HEK293T (cell line): ENCODE data around the gene RAB5B.
A peak's percentile ranks its signal among the peaks of the same experiment; 100 is the strongest.

Experiments
- CTCF ChIA-PET: fragments of 350-600 bp; formaldehyde crosslinking; extraction: SDS; loops from one replicate; lab custom pipeline; 2021; ENCODE audit warnings: antibody characterized with exemption, inconsistent platforms; lab: Yijun Ruan, JAX
- POLR2A ChIA-PET: fragments of 350-600 bp; formaldehyde crosslinking; extraction: SDS; loops from one replicate; lab custom pipeline; 2020; ENCODE audit warnings: antibody characterized with exemption, inconsistent platforms; lab: Yijun Ruan, JAX
- DNase-seq: peaks from one replicate; pipeline ENCODE4 v3.0.0; 2012; ENCODE audit warnings: mixed read lengths; ENCODE audit errors: extremely low spot score
- ARNT ChIP-seq: fragments of 450-650 bp; IDR thresholded peaks from 2 replicates; pipeline ENCODE4 v1.6.1; 2017; ENCODE audit warnings: mild to moderate bottlenecking
- BHLHE40 ChIP-seq: fragments of 450-650 bp; IDR thresholded peaks from 2 replicates; pipeline ENCODE4 v1.6.1; 2016; ENCODE audit warnings: mild to moderate bottlenecking, moderate library complexity, borderline replicate concordance
- CTBP1 ChIP-seq: fragments of 450-650 bp; IDR thresholded peaks from 2 replicates; pipeline ENCODE4 v1.6.1; 2016; ENCODE audit warnings: borderline replicate concordance
- ELF4 ChIP-seq: fragments of 450-650 bp; IDR thresholded peaks from 2 replicates; pipeline ENCODE4 v1.6.1; 2017; ENCODE audit warnings: antibody characterized with exemption
- FOXA1 ChIP-seq: fragments of 450-650 bp; IDR thresholded peaks from 2 replicates; pipeline ENCODE4 v1.6.1; 2016; ENCODE audit warnings: mild to moderate bottlenecking
- FOXK2 ChIP-seq: fragments of 450-650 bp; IDR thresholded peaks from 2 replicates; pipeline ENCODE4 v1.6.1; 2016; ENCODE audit warnings: mild to moderate bottlenecking
- FOXM1 ChIP-seq: fragments of 450-650 bp; IDR thresholded peaks from 2 replicates; pipeline ENCODE4 v1.6.1; 2017; ENCODE audit warnings: mild to moderate bottlenecking, borderline replicate concordance
- HDGF ChIP-seq: fragments of 450-650 bp; IDR thresholded peaks from 2 replicates; pipeline ENCODE4 v1.6.1; 2017; ENCODE audit warnings: antibody characterized with exemption, borderline replicate concordance
- L3MBTL2 ChIP-seq: fragments of 450-650 bp; conservative IDR thresholded peaks from 2 replicates; pipeline ENCODE4 v1.6.1; 2016; ENCODE audit warnings: mild to moderate bottlenecking
- LEF1 ChIP-seq: fragments of 450-650 bp; IDR thresholded peaks from 2 replicates; pipeline ENCODE4 v1.6.1; 2017; ENCODE audit warnings: mild to moderate bottlenecking, borderline replicate concordance
- NFRKB ChIP-seq: fragments of 450-650 bp; IDR thresholded peaks from 2 replicates; pipeline ENCODE4 v1.6.1; 2016; ENCODE audit warnings: mild to moderate bottlenecking, moderate library complexity
- SP1 ChIP-seq: fragments of 450-650 bp; IDR thresholded peaks from 2 replicates; pipeline ENCODE4 v1.6.1; 2017
- SUZ12 ChIP-seq: fragments of 450-650 bp; IDR thresholded peaks from 2 replicates; pipeline ENCODE4 v1.6.1; 2016; ENCODE audit warnings: mild to moderate bottlenecking
- TARDBP ChIP-seq: fragments of 450-650 bp; IDR thresholded peaks from 2 replicates; pipeline ENCODE4 v1.6.1; 2016
- ZNF384 ChIP-seq: fragments of 450-650 bp; IDR thresholded peaks from 2 replicates; pipeline ENCODE4 v1.6.1; 2016
- TF ChIP-seq, protein P1 (sequence below): fragments of 450-650 bp; IDR thresholded peaks from 2 replicates; pipeline ENCODE4 v1.6.1; 2016

The RAB5B gene

GRCh38 chr12:55940065-55940732 is 33.7 kb upstream of the RAB5B start:
- POLR2A ChIA-PET, result interaction anchor here (0.6 to 2.5 kb wide), 8 partner anchors 12 to 123 kb away, joined by 3 to 14 read pairs (median 4); partner anchors contain the start of genes ORMDL2, PYM1, RAB5B and SARNP
- DNase-seq, result peak; percentile 89
- CTCF ChIA-PET, result interaction anchor here (0.5 to 2.2 kb wide), 8 partner anchors 10 to 274 kb away, joined by 3 to 12 read pairs (median 4); partner anchors contain the start of gene SUOX
- TF ChIP-seq NFRKB, result no peak
- 0 out of 2 replicates have a peak, but pooled peaks have one; percentile 45 for TF ChIP-seq HDGF
- TF ChIP-seq L3MBTL2, result no peak
- no peak for TF ChIP-seq FOXM1

GRCh38 chr12:55942055-55942454 is 31.8 kb upstream of the RAB5B start:
- CTCF ChIA-PET, result no interaction called here
- no peak for DNase-seq
- TF ChIP-seq FOXM1 (no peak), FOXK2 (no peak), SUZ12 (no peak)
- TF ChIP-seq, protein P1, sequence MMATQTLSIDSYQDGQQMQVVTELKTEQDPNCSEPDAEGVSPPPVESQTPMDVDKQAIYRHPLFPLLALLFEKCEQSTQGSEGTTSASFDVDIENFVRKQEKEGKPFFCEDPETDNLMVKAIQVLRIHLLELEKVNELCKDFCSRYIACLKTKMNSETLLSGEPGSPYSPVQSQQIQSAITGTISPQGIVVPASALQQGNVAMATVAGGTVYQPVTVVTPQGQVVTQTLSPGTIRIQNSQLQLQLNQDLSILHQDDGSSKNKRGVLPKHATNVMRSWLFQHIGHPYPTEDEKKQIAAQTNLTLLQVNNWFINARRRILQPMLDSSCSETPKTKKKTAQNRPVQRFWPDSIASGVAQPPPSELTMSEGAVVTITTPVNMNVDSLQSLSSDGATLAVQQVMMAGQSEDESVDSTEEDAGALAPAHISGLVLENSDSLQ, result no peak
- POLR2A ChIA-PET, result no interaction called here

DNA sequence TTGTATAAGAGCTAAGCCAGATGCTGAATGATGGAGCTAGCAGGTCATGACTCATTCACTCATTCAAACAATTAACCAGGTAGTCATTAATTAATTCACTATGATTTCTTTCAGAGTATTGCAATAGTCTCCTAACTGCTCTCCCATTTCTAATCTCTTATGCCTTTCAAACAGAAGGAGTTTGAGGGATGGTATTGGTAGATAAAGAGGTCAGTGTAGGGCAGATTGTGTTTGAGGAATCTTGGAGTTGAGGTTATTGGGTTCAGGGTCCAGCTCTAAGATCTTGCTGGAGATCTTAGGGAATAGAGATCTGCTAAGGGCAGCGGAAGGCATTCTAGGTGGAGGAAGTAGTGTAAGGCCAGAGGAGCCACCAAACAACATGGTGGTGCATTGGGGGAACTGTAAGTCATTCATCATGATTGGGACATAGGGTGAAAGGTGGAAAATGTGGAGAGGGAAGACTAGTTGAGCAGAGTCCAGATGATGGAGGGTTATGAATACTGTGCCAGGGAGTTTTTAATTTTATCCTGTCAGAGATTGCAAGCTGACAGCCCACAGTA is 31.2 kb upstream of the RAB5B start:
- DNase-seq, result no peak
- TF ChIP-seq HDGF (no peak), TARDBP (no peak), FOXK2 (no peak), L3MBTL2 (no peak), BHLHE40 (no peak), SUZ12 (no peak), NFRKB (no peak), CTBP1 (no peak), FOXM1 (no peak), ZNF384 (no peak), ELF4 (no peak)
- TF ChIP-seq, protein P1, result no peak
- CTCF ChIA-PET, result interaction anchor here (1.0 kb wide), 1 partner anchor 12 kb away, joined by 3 read pairs; no protein-coding TSS in a partner anchor
- POLR2A ChIA-PET, result no interaction called here

GRCh38 chr12:55946553-55946952 is 27.3 kb upstream of the RAB5B start:
- DNase-seq, result no peak
- CTCF ChIA-PET, result no interaction called here
- POLR2A ChIA-PET, result no interaction called here
- TF ChIP-seq HDGF, result no peak
- TF ChIP-seq, protein P1, result no peak
- TF ChIP-seq L3MBTL2, result no peak
- no peak for TF ChIP-seq ELF4
- no peak for TF ChIP-seq ARNT
- no peak for TF ChIP-seq SP1
- no peak for TF ChIP-seq LEF1
- TF ChIP-seq ZNF384, result no peak
- no peak for TF ChIP-seq CTBP1
- no peak for TF ChIP-seq SUZ12
- no peak for TF ChIP-seq BHLHE40
- TF ChIP-seq FOXA1, result no peak

- CTCF ChIA-PET, result interaction anchor here (0.7 kb wide), 1 partner anchor 19 kb away, joined by 3 read pairs; no protein-coding TSS in a partner anchor
These were observed 18.5 kb upstream of the RAB5B start for GRCh38 chr12:55955344-55955743.

GRCh38 chr12:55955800-55956508 is 17.9 kb upstream of the RAB5B start:
- no peak for DNase-seq
- TF ChIP-seq SP1 (no peak), L3MBTL2 (no peak), SUZ12 (no peak), FOXM1 (no peak), ARNT (no peak), BHLHE40 (no peak), NFRKB (no peak), TARDBP (no peak), FOXK2 (no peak), FOXA1 (no peak), CTBP1 (no peak), ELF4 (no peak), LEF1 (no peak), ZNF384 (no peak), HDGF (no peak)
- TF ChIP-seq, protein P1, result no peak
- POLR2A ChIA-PET, result interaction anchor here (0.9 to 1.6 kb wide), 2 partner anchors 13 to 18 kb away, joined by 3 to 7 read pairs; partner anchors contain the start of gene RAB5B
- CTCF ChIA-PET, result interaction anchor here (1.0 kb wide), 1 partner anchor 13 kb away, joined by 3 read pairs; no protein-coding TSS in a partner anchor

More at GRCh38 chr12:55955344-55955743, 18.5 kb upstream of the RAB5B start:
- TF ChIP-seq BHLHE40 (no peak), CTBP1 (no peak), L3MBTL2 (no peak), TARDBP (no peak), FOXA1 (no peak), FOXK2 (no peak), ZNF384 (no peak)
- POLR2A ChIA-PET, result interaction anchor here (1.6 kb wide), 1 partner anchor 19 kb away, joined by 7 read pairs; the partner anchor contains the start of gene RAB5B
- DNase-seq, result no peak
